BLaER1 (cell line): Measurements from ENCODE around the gene ATRN.

Experiments
- H3K27ac ChIP-seq: shearing (Covaris generic); formaldehyde crosslinking; 2 replicates; pipeline ENCODE4 v1.8.1; 2022
- H3K27me3 ChIP-seq: shearing (Covaris generic); formaldehyde crosslinking; 2 replicates; pipeline ENCODE4 v1.8.1; 2022
- H3K36me3 ChIP-seq: shearing (Covaris generic); formaldehyde crosslinking; 2 replicates; pipeline ENCODE4 v1.8.1; 2022
- H3K4me1 ChIP-seq: shearing (Covaris generic); formaldehyde crosslinking; 2 replicates; pipeline ENCODE4 v1.8.1; 2022
- H3K4me2 ChIP-seq: shearing (Covaris generic); formaldehyde crosslinking; 2 replicates; pipeline ENCODE4 v1.8.1; 2022
- H3K4me3 ChIP-seq: shearing (Covaris generic); formaldehyde crosslinking; 2 replicates; pipeline ENCODE4 v1.8.1; 2022
- H3K9ac ChIP-seq: shearing (Covaris generic); formaldehyde crosslinking; 2 replicates; pipeline ENCODE4 v1.8.1; 2022
- H3K9me3 ChIP-seq: shearing (Covaris generic); formaldehyde crosslinking; 2 replicates; pipeline ENCODE4 v1.8.1; 2022
- H4K20me1 ChIP-seq: shearing (Covaris generic); formaldehyde crosslinking; 2 replicates; pipeline ENCODE4 v1.8.1; 2022
- Cebpa-rat ChIP-seq: shearing (Covaris generic); IDR thresholded peaks from 2 replicates; pipeline ENCODE4 v1.8.1; 2022

ATRN gene

DNA sequence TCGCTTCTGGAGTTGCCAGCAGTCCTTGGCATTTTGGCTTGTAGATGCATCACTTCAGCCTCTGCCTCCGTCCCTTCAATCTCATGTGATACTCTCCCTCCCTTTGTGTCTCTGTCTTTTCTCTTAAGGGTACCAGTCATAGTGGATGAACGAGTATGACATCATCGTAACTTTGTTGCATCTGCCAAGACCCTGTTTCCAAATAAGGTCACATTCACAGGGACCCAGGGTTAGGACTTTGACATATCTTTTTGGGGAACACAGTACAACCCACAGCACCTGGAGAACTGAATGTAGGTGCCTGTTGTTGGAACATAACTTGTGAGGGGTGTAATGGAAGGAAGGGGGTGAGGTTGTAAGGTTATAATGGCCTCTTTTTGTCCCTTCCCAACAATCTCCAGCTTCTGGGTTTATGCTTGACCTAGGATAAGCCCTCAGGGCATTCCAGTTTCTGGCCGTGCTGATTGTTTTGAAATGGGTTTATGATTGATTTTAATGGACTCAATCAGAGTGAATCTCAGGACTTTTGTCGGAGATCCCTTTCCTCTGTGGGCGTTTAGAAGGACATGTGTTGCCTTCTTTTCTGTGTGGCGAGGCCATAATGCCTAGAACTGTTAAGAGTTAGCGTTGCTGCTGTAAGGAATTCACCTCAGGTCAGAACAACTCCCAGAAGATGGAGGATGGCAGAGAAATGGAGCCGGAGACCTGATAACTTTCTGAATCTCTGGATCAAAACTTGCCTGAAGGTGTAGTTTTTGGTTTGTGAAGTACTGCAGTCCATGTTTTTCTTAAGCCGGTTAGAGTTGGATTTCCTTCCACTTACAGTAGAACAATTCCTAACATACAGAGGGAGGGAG is 9.2 kb downstream of the ATRN start:
- no peaks in the 10 kb centered on the region for H3K4me1 ChIP-seq
- H3K4me2 ChIP-seq = no peak overlapping the region
- peaks cover 11% of the 10 kb centered on the region; the same call in 1 of the 2 replicates for H3K36me3 ChIP-seq
- no peak for TF ChIP-seq Cebpa-rat
- peaks cover 68% of the 10 kb centered on the region for H4K20me1 ChIP-seq
- H3K27me3 ChIP-seq = no peaks in the 10 kb centered on the region
- no peak overlapping the region for H3K27ac ChIP-seq
- H3K9ac ChIP-seq = no peak overlapping the region
- H3K9me3 ChIP-seq = no peaks in the 10 kb centered on the region
- no peak overlapping the region for H3K4me3 ChIP-seq

DNA sequence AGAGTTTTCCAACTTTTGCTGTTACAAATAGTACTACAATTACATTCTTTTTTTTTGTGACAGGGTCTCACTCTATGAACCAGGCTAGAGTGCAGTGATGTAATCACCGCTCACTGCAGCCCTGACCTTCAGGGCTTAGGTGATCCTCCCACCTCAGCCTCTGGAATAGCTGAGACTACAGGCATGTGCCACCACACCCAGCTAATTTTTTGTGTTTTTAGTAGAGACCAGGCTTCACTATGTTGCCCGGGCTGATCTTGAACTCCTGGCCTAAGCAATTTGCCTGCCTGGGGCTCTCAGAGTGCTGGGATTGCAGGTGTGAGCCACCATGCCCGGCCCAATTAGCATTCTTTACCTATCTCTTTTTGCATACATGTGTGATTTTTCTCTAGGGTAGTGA is 12.5 kb downstream of the ATRN start:
- no peaks in the 10 kb centered on the region for H3K4me1 ChIP-seq
- H3K9ac ChIP-seq = no peak overlapping the region
- no peak overlapping the region for H3K4me2 ChIP-seq
- peaks cover 20% of the 10 kb centered on the region; the same call in 1 of the 2 replicates for H3K36me3 ChIP-seq
- H3K4me3 ChIP-seq = no peak overlapping the region
- H3K9me3 ChIP-seq = peaks cover 26% of the 10 kb centered on the region
- no peak overlapping the region for H3K27ac ChIP-seq
- H4K20me1 ChIP-seq = peaks cover 48% of the 10 kb centered on the region
- no peak for TF ChIP-seq Cebpa-rat
- H3K27me3 ChIP-seq = no peaks in the 10 kb centered on the region

DNA sequence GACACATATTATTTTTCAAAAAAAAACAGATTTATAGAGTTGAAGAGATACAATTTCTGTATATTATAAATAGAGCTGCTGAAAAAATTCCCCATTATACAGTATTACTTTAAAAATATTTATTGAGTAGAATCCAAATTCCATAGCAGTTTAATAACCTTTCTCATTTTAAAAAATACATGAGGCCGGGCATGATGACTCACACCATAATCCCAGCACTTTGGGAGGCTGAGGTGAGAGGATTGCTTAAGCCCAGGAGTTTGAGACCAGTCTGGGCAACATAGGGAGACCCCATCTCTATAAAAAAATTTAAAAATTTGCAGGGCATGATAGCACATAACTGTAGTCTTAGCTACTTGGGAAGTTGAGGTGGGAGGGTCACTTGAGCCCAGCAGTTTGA is 13.0 kb downstream of the ATRN start:
- Histone ChIP-seq H3K4me1 (no peaks in the 10 kb centered on the region), H3K9ac (no peak overlapping the region), H3K36me3 (peaks cover 19% of the 10 kb centered on the region; the same call in 1 of the 2 replicates), H3K27me3 (no peaks in the 10 kb centered on the region), H3K9me3 (peaks cover 26% of the 10 kb centered on the region), H4K20me1 (peaks cover 44% of the 10 kb centered on the region), H3K27ac (no peak overlapping the region), H3K4me3 (no peak overlapping the region), H3K4me2 (no peak overlapping the region)
- no peak for TF ChIP-seq Cebpa-rat

DNA sequence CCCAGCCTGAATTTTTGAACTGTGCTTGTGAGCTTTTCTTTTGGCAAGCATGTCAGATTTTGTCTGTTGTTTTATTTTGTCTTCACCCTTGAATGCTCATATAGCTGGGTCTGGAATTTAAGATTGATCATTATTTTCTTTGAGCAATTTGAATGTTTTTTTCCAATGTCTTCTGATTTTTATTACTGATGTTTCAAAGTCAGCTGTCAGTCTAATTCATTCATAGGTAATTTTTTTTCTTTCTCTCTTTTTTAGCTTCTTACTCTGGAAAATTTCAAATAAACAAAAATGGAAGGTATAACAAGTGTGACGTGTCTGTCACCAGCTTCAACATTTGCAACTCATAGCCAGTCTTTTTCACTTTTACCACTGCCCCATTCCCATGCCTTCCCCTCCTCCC is 15.1 kb downstream of the ATRN start:
- Histone ChIP-seq H3K4me3 (no peak overlapping the region), H3K4me2 (no peak overlapping the region), H3K9ac (no peak overlapping the region), H3K9me3 (peaks cover 26% of the 10 kb centered on the region), H3K4me1 (peaks cover 3% of the 10 kb centered on the region), H3K27me3 (no peaks in the 10 kb centered on the region), H3K36me3 (peaks cover 35% of the 10 kb centered on the region), H3K27ac (no peak overlapping the region), H4K20me1 (peaks cover 34% of the 10 kb centered on the region; the same call in 1 of the 2 replicates)
- no peak for TF ChIP-seq Cebpa-rat

DNA sequence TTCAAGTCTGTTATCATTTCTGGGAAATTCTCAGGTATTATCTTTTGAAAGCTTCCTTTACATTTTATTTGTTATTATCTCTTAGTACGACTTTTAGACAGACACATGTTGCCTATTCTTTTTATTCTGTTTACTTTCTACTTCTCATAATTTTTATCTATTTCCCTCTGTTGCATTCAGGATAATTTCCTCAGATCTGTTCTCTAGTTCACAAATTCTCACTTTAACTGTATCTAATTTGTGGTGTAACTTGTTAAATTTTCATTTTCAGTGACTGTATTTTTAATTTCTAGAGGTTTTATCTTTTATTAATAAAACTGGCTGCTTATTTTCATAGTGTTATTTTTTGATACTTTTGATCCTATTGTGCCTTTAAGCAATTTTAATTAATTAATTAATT is 16.0 kb downstream of the ATRN start:
- peaks cover 35% of the 10 kb centered on the region for H3K36me3 ChIP-seq
- peaks cover 37% of the 10 kb centered on the region; the same call in 1 of the 2 replicates for H4K20me1 ChIP-seq
- no peak overlapping the region for H3K4me2 ChIP-seq
- peaks cover 11% of the 10 kb centered on the region for H3K4me1 ChIP-seq
- no peaks in the 10 kb centered on the region for H3K27me3 ChIP-seq
- no peak overlapping the region for H3K9ac ChIP-seq
- TF ChIP-seq Cebpa-rat = no peak
- H3K27ac ChIP-seq = no peak overlapping the region
- H3K4me3 ChIP-seq = no peak overlapping the region
- H3K9me3 ChIP-seq = peaks cover 26% of the 10 kb centered on the region

DNA sequence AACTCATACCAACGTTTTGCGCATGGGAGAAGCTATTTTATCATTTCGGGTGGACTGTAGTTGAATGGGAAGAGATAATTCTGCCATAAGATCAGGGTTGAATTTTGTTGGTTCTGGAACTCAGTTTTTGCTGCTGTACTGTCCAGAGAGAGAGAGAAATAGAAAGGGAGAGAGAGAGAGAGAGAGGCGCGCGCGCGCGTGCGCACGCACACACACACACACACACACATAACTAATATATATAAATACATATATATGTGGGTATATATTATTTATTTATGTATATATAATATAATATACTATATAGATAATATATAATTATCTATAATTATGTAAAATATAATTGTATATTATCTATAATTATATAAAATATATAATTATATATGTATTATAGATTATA is 21.9 kb downstream of the ATRN start:
- H4K20me1 ChIP-seq = peaks cover 27% of the 10 kb centered on the region; the same call in 1 of the 2 replicates

DNA sequence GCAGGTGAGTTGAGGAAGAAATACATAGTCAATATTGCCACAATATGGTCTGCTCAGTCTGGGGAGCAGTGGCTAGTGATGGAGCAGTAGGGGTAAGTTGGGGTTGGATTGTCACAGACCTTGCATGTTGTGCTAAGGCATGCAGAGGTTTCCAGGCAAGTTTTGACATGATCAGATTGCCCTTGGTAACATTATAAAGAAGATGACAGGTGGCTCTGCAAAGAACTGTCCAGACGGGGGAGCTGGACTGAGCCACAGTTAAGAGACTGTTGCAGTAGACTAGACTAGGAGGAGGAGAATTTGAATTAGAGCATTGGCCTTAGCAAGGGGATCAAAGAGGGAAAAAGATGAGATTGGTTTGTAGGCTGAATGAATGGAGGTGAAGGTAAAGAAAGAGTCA is 23.4 kb downstream of the ATRN start:
- H3K36me3 ChIP-seq = peaks cover 16% of the 10 kb centered on the region
- no peaks in the 10 kb centered on the region for H3K9me3 ChIP-seq
- no peak overlapping the region for H3K9ac ChIP-seq
- H3K4me3 ChIP-seq = no peak overlapping the region
- H3K27ac ChIP-seq = no peak overlapping the region
- TF ChIP-seq Cebpa-rat = no peak
- H4K20me1 ChIP-seq = peaks cover 27% of the 10 kb centered on the region; the same call in 1 of the 2 replicates
- peaks cover 11% of the 10 kb centered on the region for H3K4me1 ChIP-seq
- H3K4me2 ChIP-seq = no peak overlapping the region
- no peaks in the 10 kb centered on the region for H3K27me3 ChIP-seq

More for the DNA sequence above, 21.9 kb downstream of the ATRN start:
- Histone ChIP-seq H3K36me3 (peaks cover 28% of the 10 kb centered on the region), H3K27ac (no peak overlapping the region), H3K4me2 (no peak overlapping the region), H3K4me3 (no peak overlapping the region), H3K9ac (no peak overlapping the region), H3K4me1 (peaks cover 11% of the 10 kb centered on the region), H3K27me3 (no peaks in the 10 kb centered on the region), H3K9me3 (0 out of 2 replicates have a peak, but pooled peaks cover 3% of the 10 kb centered on the region)
- no peak for TF ChIP-seq Cebpa-rat

DNA sequence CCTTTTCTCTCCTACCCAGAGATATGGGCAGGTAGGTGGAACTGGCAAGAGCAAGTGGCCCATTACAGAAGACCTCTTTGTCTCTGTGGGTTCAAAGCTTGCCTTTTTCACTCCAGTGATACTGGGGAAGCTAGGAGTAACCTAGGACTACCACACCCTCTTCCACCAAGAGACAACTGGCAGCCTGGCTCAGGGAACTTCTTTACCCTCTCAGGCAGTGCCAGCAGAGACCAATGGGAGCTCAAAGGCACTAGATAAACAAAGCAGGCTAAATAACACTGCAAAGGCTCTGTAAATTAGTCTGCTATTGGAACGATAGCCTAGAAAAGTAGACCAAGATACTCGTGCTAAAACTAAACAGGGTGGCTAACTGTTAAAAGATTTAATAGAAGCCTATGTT is 32.1 kb downstream of the ATRN start:
- no peak overlapping the region for H3K9ac ChIP-seq
- no peak for TF ChIP-seq Cebpa-rat
- 0 out of 2 replicates have a peak, but pooled peaks cover 5% of the 10 kb centered on the region for H3K36me3 ChIP-seq
- no peaks in the 10 kb centered on the region for H3K27me3 ChIP-seq
- H3K27ac ChIP-seq = no peak overlapping the region
- peaks cover 11% of the 10 kb centered on the region; the same call in 1 of the 2 replicates for H3K4me1 ChIP-seq
- no peak overlapping the region for H3K4me2 ChIP-seq
- no peaks in the 10 kb centered on the region for H4K20me1 ChIP-seq
- no peak overlapping the region for H3K4me3 ChIP-seq
- H3K9me3 ChIP-seq = peaks cover 5% of the 10 kb centered on the region; the same call in 1 of the 2 replicates

DNA sequence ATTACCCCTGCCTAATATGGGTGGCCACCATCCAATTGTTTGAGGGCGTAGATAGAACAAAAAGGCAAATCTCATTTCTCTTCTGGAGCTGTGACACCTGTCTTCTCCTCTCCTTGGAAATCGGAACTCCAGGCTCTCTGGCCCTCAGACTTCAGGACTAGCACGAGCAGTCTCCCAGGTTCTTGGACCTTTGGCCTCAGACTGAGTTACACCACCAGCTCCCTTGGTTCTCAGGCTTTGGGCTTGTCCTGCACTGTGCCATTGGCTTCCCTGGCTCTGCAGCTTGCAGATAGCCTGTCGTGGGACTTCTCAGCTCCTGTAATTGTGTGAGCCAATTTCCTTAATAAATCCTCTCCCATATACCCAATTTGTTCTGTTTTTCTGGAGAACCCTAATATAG is 34.3 kb downstream of the ATRN start:
- Histone ChIP-seq H3K4me3 (no peak overlapping the region), H4K20me1 (peaks cover 9% of the 10 kb centered on the region; the same call in 1 of the 2 replicates), H3K36me3 (0 out of 2 replicates have a peak, but pooled peaks cover 5% of the 10 kb centered on the region), H3K4me1 (peaks cover 11% of the 10 kb centered on the region; the same call in 1 of the 2 replicates), H3K4me2 (no peak overlapping the region), H3K9me3 (peaks cover 5% of the 10 kb centered on the region; the same call in 1 of the 2 replicates), H3K27ac (no peak overlapping the region), H3K27me3 (no peaks in the 10 kb centered on the region), H3K9ac (no peak overlapping the region)
- no peak for TF ChIP-seq Cebpa-rat

DNA sequence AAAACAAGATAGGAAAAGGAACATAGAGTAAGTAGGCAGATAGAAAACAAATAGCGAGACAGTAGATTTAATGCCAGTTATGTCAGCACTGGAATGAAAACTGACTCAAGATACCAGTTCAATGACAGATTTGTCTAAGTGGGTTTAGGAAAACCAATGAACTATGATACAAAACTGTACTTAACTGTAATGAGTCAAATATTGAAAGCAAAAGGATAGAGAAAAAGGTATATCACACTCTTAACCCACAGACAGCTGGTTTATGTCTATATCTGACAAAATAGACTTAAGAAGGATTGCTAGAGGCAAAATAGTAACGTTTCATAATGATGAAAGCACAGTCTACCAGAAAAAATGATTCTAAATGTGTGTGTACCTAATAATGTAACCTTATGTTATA is 38.2 kb downstream of the ATRN start:
- Histone ChIP-seq H3K36me3 (no peaks in the 10 kb centered on the region), H3K4me2 (no peak overlapping the region), H3K4me1 (peaks cover 11% of the 10 kb centered on the region; the same call in 1 of the 2 replicates), H3K27me3 (no peaks in the 10 kb centered on the region), H3K9me3 (peaks cover 5% of the 10 kb centered on the region; the same call in 1 of the 2 replicates), H3K27ac (no peak overlapping the region), H3K9ac (no peak overlapping the region), H4K20me1 (peaks cover 13% of the 10 kb centered on the region; the same call in 1 of the 2 replicates), H3K4me3 (no peak overlapping the region)
- TF ChIP-seq Cebpa-rat = no peak
